PC-9 (cell line): ENCODE measurements around the gene ABCD3.

Experiments used
- EZH2 ChIP-seq: fragments of 200-600 bp; sonication (generic); IDR thresholded peaks from 2 replicates; pipeline ENCODE4 v1.8.0; 2017; ENCODE audit warnings: antibody characterized with exemption, low read depth
- TF ChIP-seq, protein P1 (sequence below): fragments of 200-600 bp; sonication (generic); conservative IDR thresholded peaks from 2 replicates; pipeline ENCODE4 v1.6.1; 2017; ENCODE audit warnings: mixed run types, antibody characterized with exemption, mild to moderate bottlenecking, moderate library complexity

DNA sequence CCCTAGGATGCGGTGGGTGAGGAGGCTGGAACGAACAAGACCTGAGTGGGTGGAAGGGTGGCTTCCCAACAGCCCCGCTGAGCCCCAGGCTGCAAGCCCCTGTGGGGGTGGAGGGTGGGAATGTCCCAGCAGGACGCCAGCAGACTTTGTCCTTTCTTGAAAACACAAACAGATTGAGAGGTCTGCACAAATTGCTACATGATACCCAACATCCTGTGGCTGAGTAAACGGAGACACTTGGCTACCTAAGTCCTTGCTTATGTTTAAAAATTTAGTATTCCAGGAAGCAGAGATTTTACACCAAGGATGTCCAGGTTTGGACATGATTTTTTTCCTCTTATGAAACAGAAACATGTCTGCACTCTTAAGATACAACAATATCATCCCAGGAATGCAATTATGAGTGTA is 135.1 kb downstream of the ABCD3 start:
- TF ChIP-seq, protein P1, sequence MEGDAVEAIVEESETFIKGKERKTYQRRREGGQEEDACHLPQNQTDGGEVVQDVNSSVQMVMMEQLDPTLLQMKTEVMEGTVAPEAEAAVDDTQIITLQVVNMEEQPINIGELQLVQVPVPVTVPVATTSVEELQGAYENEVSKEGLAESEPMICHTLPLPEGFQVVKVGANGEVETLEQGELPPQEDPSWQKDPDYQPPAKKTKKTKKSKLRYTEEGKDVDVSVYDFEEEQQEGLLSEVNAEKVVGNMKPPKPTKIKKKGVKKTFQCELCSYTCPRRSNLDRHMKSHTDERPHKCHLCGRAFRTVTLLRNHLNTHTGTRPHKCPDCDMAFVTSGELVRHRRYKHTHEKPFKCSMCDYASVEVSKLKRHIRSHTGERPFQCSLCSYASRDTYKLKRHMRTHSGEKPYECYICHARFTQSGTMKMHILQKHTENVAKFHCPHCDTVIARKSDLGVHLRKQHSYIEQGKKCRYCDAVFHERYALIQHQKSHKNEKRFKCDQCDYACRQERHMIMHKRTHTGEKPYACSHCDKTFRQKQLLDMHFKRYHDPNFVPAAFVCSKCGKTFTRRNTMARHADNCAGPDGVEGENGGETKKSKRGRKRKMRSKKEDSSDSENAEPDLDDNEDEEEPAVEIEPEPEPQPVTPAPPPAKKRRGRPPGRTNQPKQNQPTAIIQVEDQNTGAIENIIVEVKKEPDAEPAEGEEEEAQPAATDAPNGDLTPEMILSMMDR, result no peak
- TF ChIP-seq EZH2, result no peak
